GM12801 (cell line): ENCODE results near the gene PRRT1B.

Source experiments
- CTCF ChIP-seq: IDR thresholded peaks from one replicate; pipeline ENCODE4 v1.5.1; 2011; ENCODE audit warnings: control low read depth; ENCODE audit not compliant: insufficient read length; ENCODE audit errors: extremely low read depth

The PRRT1B gene

GRCh38 chr9:131529597-131530545, 15.5 kb upstream of the PRRT1B start:
- TF ChIP-seq CTCF: no peak

GRCh38 chr9:131530546-131530919, 14.8 kb upstream of the PRRT1B start:
- no peak for TF ChIP-seq CTCF

- no peak for TF ChIP-seq CTCF
These were observed 14.1 kb upstream of the PRRT1B start, which contains the start of gene UCK1 for GRCh38 chr9:131530920-131531832. UCK1 (minus strand) TSS chr9:131531263; CDS start chr9:131531174, 89 bp downstream.

GRCh38 chr9:131534721-131535237, 10.5 kb upstream of the PRRT1B start:
- TF ChIP-seq CTCF: no peak

GRCh38 chr9:131537946-131538345, 7.4 kb upstream of the PRRT1B start:
- TF ChIP-seq CTCF: no peak

- TF ChIP-seq CTCF: no peak
These were observed 6.0 kb upstream of the PRRT1B start for GRCh38 chr9:131539223-131539923.

DNA sequence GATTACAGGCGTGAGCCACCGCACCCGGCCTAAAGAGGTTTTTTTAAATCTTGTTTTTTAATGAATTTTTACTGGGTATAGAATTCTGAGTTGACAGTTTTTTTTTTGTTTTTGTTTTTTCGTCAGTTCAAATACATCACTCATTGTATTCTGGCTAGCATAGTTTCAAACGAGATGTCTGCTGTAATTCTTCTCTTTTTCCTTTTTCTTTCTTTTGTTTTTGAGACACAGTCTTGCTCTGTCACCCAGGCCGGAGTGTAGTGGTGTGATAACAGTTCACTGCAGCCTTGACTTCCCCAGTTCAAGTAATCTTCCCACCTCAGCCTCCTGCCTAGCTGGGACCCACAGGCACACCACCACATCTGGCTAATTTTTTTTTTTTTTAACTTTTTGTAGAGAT, 2.2 kb upstream of the PRRT1B start:
- TF ChIP-seq CTCF: no peak
